ENCODE measurements around the gene SEMA4D.

GRCh38 chr9:89488131-89488530 lies 9.8 kb downstream of the SEMA4D start:
- TF ChIP-seq, protein P1, sequence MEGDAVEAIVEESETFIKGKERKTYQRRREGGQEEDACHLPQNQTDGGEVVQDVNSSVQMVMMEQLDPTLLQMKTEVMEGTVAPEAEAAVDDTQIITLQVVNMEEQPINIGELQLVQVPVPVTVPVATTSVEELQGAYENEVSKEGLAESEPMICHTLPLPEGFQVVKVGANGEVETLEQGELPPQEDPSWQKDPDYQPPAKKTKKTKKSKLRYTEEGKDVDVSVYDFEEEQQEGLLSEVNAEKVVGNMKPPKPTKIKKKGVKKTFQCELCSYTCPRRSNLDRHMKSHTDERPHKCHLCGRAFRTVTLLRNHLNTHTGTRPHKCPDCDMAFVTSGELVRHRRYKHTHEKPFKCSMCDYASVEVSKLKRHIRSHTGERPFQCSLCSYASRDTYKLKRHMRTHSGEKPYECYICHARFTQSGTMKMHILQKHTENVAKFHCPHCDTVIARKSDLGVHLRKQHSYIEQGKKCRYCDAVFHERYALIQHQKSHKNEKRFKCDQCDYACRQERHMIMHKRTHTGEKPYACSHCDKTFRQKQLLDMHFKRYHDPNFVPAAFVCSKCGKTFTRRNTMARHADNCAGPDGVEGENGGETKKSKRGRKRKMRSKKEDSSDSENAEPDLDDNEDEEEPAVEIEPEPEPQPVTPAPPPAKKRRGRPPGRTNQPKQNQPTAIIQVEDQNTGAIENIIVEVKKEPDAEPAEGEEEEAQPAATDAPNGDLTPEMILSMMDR (conservative IDR thresholded peaks at IDR 0.05; ENCODE audit: low read length): no peak
- no peak for TF ChIP-seq EZH2phosphoT487 (IDR thresholded peaks at IDR 0.05; ENCODE audit: borderline replicate concordance)
